PC-3 (cell line): ENCODE results near the gene SIM2.

Experiments used
- CTCF ChIP-seq: fragments of 300-600 bp; sonication (generic); conservative IDR thresholded peaks from 2 replicates; pipeline ENCODE4 v1.5.1; 2017; ENCODE audit warnings: antibody characterized with exemption, low read depth, mild to moderate bottlenecking, low read length
- EZH2phosphoT487 ChIP-seq: fragments of 300-600 bp; sonication (generic); IDR thresholded peaks from 2 replicates; pipeline ENCODE4 v1.6.1; 2018; ENCODE audit warnings: mild to moderate bottlenecking, antibody characterized with exemption, low read length, borderline replicate concordance

- TF ChIP-seq CTCF (no peak), EZH2phosphoT487 (no peak)
Measured at GRCh38 chr21:36756527-36756926, 57.6 kb downstream of the SIM2 start.
